Iris pigment epithelial cell (primary cell): ENCODE data around the gene PSD4.

Experiments
- DNase-seq: peaks from one replicate; pipeline ENCODE4 v3.0.0-alpha.2; 2011; ENCODE audit warnings: low read depth

Gene PSD4

DNA sequence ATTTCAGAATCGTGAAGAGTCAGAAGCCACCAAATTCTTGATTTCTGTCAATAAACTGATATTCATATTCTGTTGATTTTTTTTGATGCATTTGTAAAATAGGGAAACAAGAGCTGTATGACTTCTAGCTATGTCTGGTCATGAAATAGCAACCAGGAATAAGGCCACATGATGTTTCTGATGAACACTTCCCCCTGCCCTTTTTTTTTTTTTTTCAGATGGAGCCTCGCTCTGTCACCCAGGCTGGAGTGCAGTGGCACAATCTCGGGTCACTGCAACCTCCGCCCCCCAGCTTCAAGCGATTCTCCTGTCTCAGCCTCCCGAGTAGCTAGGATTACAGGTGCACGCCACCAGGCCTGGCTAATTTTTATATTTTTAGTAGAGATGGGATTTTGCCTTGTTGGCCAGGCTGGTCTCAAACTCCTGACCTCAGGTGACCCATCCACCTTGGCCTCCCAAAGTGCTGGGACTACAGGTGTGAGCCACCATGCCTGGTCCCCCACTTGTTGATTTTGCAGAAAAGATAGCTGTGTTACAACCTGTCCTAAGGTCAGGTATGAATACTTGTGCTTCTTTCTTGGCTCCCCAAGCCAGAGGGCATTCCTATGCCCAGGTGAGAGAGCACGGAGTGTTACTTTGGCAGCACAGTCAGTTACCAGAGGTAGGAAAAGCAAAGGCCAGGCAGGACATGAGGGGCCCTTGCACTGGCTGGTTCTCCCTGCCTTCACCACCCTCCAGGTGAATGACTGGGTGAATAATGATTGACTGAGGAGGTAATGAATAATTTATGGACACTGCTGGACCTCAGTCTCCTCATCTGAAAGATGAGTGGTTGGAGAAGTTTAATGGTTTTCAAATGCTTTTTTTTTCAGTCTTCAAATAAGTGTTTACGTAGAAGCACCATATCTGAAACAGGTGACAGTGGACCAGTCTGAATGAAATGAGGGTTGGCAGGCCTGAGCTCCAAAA is 65.4 kb downstream of the PSD4 start:
- DNase-seq: no peak

DNA sequence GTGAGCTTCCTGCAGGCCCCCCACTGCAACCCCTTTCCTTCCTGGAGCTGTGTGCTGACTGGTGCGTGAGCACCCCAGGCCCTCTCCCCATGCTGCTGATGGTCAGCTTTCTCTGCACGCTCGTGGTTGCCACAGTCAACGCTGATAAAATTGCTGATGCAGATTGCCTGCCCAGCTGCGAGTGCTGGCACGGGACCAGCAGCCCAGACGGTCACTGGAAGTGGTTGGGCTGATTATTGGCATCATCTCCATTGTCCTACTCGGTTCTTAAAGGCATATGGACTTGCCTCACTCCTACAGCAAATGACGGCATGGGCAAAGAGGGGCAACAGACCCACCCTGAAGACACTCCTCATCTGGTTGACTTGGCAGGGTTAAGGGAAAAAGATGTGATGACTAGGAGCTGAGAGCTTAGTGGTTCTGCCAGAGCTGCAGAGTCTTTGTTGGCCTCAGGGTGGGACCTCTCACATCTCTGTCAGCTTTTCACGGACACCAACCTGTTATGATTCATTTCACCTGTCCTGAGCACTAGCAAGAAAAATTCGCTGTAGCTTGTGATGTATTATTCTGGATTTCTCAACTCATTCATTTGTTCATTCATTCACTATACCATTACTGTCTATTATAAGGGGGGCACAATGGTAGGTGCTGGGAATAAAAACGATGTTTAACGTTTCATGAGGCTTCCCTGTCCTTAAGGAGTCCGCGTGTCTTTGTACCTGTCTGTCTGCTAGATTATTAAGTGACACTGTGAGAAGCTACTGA is 66.6 kb downstream of the PSD4 start:
- DNase-seq: peak; percentile 72

DNA sequence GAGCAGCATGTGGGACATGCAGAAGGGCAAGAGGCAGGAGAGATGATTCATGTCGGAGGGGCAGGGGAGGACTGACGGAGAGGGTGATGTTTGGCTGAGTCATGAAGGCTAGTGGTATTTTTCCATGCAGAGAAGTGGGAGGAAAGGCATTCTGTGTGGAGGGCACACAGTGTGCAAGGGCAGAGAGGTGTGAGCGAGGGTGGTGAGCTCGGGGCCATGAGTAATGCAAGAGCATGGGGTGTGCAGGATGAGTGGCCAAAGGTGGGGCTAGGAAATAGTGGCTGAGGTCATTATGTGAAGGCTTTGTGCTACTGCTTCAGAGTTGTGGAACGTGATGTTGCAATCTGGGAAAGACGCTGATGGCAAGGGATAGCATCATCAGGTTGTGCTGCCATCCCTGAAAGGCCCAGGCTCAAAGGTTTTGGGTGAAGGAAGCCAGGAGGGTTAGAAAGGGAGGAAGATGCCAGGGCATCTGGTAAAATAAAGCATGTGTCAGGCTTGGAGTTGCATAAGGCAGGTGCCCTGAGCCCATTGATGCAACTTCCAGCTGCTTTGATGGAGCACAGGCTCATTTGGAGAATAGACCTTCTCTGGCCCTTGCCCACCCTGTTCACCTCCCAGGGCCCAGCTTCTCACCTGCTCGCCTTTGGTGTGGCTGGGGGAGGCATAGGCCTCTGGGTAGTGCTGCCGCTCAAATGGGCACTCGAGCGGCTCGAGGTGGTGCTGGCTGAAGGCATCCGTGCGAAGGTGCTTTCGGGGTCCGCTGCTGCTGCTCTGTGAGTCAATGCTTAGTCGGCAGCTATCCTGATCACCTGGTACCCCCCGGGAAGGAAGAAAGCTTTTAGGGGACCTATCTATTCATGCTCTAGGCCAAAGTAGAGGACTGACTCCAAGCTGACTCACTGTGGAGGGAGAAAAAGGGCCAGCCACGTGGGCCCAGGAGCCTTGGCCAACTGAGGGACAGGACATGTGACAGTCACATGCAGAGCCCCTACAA is 67.4 kb downstream of the PSD4 start:
- peak; percentile 96 for DNase-seq

DNA sequence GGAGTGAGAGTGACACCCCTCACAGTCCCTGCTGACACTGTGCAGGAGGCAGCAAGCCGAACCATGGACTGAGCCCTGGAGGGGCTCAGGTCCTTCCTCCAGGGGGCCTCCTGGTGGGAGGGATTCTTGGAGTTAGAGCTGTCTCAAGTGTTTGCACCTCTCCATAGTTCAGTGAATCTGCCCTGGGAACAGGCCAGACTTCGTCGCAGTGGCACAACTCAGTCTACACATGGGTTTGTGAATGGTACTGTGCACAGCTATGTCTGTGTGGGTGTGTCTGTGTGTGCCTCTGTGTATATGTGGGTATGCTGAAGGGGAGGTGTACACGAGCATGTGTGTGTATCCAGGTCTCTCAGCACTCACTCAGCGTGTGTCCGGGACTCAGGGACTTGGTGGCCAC is 68.6 kb downstream of the PSD4 start:
- no peak for DNase-seq

DNA sequence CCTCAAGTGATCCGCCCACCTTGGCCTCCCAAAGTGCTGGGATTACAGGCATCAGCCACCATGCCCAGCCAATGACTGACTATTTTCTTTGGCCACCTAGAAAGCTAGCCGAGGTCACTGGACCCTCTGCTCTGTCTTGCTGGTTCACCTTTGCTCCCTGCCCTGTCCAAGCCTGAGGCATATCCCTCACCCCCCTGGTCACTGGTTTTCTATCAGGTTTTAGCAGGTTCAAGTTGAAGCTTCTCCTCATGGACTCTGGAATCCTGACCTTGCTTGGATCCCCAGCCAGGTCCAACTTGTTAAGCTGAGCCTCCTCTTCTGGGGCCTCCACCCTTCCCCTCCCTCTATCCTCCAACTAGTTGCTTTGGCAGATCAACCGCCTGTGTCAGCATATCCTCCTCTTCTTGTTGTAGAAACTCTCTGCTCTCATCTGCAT is 71.5 kb downstream of the PSD4 start:
- no peak for DNase-seq

DNA sequence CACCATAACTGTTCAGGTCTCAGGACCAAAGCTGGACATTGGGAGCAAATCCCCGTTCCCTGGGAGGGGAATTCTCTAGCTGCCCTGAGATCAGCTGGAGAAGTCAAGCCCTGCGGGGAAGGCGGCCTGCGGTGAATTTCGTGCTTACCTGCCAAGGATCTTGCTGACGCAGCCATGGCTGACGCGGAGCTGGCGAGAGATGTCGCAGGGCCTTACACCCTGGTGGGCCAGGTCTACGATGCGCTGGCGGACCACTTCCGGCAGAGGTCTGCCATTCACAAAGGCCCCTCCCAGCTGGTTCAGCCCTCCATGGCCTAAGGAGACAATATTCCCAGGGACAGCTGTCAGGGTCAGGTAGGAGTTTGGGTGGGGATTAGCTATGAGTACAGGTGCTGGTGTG is 72.8 kb downstream of the PSD4 start:
- no peak for DNase-seq

DNA sequence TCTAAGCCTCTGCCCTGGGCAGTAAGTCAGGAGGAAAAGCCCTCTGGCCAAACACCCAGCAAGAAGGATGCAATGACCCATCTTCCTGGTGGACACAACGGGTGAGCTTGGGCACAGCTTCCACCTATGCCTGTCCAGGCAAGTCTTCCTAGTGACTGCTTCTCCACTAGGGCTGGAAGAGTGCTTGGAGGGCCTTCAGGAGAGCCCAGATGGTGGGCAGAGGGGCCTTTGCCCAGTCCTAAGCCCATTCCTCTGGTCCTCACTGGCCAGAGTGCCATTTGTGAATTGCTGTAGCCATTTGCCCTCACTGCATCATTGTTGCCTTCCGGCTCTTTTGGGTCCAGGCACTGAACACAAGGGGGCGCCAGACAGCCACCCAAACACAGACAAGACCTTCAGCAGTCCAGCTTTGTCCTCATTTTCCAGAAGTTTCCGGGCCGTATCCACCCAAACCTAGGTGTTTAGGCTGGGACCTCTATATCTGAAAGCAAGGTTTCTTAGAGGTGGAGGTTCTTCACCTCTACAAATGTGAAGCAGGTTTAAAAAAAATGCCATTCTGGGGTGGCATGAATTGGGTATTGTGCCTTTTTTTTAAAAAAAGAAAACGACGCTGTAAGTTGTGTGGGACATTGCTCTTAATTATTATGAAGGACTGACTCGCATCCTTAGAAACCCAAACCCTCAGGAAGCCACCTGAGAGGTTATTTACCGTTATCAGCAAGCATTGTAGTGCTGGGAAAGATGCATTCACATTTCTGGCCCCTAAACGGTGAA is 75.4 kb downstream of the PSD4 start:
- peak; percentile 71 for DNase-seq

DNA sequence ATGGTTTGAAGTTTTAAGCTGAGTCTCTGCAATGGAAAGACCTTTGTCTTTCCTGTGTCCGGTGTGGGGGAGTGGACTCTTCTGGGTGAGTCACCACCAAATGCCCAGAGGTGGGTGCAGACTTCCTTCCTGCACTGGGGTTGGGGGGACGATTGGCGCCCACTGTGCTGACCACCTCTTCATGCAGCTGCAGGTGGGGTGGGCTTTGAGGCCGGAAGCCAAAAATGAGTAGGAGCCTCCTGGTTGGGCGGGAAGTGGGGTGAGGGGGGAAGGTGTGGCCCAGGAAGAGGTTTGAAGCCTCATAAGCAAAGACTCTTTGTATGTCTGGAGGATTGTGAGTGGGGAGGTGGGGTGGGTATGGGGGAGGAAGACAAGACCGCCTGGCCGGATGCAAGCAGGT is 77.3 kb downstream of the PSD4 start:
- no peak for DNase-seq

DNA sequence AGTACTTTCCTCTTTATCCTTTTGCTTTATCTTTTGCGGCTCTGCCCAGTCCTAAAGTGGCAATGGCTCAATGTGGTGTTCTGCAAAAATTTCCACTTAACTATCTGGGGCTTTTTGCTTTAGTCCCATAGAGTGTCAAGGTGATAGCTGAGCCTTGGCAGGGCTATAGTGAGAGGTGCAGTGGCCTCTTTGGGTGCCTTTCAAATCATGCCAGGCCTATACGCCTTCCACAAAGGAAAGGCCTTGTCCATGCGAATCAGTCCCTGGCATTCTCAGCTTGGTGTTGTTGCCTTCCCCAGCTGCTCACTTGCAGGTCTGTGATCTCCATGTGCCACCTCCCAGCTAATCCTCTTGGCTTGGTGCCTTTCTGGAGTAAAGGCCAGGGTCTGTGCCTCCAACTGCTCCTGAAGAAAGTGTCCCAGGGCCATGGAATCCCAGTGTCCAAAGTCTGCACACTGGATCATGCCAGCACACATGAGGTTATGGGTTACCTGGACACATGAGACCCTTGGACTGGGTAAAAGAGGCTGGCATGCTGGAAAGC is 78.3 kb downstream of the PSD4 start:
- no peak for DNase-seq

DNA sequence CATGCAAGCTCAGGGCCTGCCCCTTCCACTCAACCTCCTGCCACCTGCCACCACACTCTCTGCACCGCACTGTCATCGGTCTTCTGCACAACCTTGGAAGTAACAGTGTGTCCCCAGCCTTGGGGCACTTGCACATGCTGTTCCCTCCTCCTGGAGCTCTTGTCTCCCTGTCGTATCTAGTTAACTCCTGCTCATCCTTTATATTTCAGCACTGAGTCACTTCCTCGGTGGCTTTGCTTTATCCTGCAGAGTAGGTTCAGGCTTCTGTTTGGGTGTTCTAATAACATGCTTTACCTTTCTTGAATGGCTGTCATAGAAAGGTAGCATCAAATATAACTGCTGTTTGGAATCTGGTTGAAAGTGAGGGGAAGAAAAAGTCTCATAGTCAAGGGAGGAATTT is 79.7 kb downstream of the PSD4 start:
- no peak for DNase-seq

DNA sequence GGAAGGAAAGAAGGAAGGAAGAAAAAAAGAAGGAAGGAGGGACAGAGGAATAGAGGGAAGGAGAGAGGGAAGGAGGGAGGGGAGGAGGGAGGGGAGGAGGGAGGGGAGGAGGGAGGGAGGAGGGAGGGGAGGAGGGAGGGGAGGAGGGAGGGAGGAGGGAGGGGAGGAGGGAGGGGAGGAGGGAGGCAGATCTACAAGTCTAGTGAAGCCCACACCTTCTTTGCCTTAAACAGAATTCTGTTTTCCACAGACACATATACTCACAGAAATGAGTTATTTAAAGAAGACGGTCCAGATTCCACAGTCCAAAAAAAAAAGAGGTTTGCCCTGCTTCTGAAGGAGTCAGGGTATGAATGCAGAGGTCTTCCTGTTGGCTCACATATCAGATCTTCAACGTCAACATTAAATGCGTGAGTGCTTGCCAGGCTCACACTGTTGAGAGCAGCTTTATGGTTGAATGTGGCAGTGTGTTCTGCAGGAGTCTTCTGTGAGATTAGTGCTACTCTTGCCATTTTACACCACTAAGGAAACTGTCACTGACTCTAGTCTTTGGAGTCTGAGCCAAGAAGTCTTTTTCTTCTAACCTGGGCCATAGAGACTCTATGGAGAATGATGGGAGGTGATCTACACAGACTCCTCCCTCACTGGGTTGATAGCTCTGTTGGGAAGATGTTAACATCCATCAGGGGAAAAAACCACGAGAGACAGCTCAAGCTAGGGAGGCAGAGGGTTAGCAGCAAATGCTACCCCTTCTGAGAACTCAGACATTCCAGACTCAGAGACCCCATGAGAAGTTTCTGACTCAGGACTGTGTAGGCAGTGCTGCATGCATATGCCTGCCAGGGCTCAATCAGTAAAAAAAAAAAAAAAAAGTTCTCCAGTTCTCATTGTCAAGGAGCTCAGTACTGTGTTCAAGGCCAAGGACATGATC is 81.6 kb downstream of the PSD4 start:
- no peak for DNase-seq

DNA sequence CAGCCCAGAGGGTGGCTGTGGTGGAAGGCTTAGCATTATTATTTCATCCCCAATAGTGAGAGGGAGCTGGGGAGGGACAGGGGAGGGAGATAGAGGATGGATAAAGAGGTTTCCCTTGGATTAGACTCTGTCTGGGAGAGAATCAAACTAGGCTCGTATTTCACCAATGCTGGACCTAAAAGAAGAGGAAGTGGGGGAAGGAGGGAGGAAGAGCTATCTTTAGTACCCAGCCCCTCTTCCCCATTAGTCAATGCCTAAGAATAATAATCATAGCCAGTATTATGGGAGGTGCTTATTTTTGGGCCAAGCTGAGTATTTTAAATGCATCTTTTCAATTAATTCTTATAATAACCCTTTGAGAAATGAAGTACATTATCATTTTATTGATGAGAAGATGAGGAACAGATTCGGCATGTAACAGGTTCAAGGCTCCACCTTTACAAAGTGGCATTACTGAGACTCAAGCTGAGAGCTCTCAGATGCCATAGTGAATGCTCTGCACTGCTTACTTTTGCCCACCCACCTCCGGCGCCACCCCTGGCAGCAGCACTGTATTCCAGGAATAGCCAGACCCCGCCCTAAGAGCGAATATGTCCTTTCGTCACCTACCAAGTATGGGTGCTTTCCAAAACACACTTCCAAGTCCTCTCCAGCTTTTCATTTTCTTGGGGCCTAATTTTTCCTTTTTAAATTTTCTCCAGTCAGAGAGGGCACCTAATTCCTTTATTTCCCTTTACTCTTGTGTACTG is 83.9 kb downstream of the PSD4 start:
- DNase-seq: no peak

DNA sequence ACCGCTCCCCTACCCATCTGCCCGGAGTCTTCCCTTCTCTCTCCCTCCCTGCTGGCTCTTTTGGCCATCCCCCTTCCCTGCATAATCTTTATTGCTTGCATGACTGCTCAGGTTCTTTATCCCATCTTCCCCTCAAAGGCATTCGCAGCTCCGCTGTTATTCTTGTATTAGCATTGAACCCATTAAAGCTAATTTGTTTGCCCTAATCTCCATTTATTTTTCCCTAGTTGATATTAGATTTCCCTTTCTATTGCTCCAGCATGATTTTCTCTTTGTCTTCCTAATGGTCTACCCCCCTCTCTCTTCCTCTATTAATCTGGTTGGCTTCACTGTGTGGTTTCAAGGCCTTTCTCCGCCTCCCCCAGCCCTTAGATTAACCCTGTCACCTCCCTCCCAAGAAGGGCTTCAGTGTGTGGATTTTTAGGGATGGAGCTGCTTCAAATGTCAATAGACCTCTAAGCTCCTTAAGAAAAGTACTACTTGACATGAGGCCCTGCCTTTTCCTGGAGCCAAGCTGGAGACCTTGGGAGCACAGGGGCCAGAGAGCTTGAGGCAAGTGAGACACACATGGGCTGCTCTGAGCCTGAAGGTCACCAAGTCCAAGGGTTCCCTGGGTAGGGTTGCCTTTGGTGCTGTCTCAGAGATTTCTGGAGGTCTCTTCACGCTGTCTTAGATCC is 84.8 kb downstream of the PSD4 start:
- no peak for DNase-seq
